SK-N-SH treated with all-trans-retinoic acid at 6 μM for 48 hours (cell line): Measurements from ENCODE around the gene RGS4.

Source experiments
- CREB5 ChIP-seq: fragments of 250-450 bp; sonication (Bioruptor Pico); IDR thresholded peaks from 2 replicates; pipeline ENCODE4 v1.5.1; 2020; ENCODE audit warnings: low read depth, mild to moderate bottlenecking, moderate library complexity
- TCF4 ChIP-seq: fragments of 250-450 bp; sonication (Bioruptor Pico); IDR thresholded peaks from 2 replicates; pipeline ENCODE4 v1.8.0; 2021; ENCODE audit warnings: mild to moderate bottlenecking, moderate library complexity, borderline replicate concordance

- no peak for TF ChIP-seq TCF4 (CRISPR knock-in tag)
- no peak for TF ChIP-seq CREB5 (CRISPR knock-in tag)
Observed at GRCh38 chr1:163063610-163064009, 5.6 kb upstream of the RGS4 start.
